NCI-H1417 (cell line): ENCODE data around the gene LRATD1.
"Not testable (repeated sequence)": the region's sequence is repeated elsewhere in the genome, so short reads cannot be mapped to it uniquely, and the experiment has no call there.

Source experiments
- DNase-seq, 3 experiments: peaks; one replicate each; lab custom pipeline; 2025; lab: John Stamatoyannopoulos, UW

The LRATD1 gene

DNA sequence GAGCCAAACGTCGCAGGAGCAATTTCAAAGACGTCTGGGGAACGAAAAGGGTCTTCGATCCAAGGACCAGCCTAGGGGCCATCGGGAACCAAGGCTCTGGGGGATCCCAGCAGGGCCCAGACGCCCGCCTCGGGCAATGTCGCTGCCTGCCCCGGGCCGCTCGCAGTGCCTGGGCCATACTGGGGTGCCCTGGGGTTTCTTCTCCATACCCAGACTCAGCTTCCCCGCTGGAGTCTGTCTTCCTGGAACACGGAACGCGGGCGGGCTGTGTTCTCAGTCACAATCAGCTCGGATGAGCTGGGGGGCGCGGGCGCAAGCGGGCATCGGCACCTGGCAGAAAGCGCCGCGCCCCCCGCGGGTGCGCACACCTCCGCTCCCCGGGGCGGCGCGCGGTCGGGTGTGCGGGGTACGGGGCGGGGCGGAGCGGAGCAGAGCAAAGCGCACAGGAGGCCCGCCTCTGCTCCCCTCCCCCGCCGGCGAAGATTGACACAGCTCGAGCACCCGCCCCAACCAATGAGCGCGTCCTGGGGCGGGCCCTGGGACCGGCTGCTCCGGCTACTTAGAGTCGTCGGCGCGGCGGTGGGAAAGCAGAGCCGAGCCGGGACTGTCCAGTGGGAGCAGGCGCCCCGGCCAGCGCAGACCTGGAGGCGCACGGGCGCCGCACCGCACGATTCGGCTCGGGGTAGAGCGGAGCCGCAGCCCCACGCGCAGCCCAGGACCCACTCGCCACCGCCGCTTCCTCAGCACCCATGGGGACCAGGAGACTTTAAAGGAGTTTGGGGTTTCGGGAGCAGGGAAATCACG lies at the start of gene LRATD1:
Gene LRATD1, plus strand, starts transcription at position 585 of the 804 bp plus-strand sequence. CDS start 1,263 bp downstream, outside the sequence.
- DNase-seq = peak; percentile 96 to 97 (median 97)

DNA sequence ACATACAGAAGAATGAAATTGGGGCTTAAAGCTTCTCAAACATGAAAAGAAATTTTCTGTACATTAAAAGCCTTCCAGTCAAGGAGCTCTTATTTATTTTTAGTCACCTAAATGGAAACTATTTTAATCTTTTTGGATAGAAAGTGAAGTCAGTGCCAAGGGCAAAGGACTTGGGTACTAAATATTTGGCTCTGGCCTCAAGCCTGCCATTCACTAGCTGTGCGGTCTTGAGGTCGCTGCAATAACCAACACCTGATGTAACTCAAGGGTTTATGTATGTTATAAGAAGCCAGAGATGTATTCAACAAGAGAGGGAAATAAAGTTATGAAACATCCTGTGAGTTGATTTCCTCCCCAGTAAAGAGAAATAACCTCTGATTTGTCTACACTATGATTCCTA lies 49.5 kb upstream of the LRATD1 start:
- no peak for DNase-seq

- DNase-seq = no peak
Measured at GRCh38 chr2:14583802-14584201, 48.7 kb upstream of the LRATD1 start.

DNA sequence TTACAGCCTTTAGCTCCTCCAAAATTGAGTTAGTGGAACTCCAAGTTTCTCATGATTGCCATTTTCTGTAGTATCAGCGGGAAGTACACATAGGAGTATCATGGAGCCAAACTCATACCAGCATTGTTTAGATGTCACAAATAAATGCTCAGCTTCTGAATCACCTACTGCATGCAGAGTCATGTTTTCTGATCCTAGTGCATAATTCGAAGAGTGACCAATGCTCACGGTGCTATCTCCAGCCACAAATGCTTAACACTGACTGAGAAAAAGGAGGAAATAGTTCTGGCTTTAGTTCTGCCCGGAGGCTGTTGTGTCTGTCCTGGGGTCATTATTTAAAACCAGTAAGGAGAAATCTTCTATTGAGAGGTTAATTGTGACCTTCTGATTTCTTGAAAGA lies 45.4 kb upstream of the LRATD1 start:
- DNase-seq = no peak

DNA sequence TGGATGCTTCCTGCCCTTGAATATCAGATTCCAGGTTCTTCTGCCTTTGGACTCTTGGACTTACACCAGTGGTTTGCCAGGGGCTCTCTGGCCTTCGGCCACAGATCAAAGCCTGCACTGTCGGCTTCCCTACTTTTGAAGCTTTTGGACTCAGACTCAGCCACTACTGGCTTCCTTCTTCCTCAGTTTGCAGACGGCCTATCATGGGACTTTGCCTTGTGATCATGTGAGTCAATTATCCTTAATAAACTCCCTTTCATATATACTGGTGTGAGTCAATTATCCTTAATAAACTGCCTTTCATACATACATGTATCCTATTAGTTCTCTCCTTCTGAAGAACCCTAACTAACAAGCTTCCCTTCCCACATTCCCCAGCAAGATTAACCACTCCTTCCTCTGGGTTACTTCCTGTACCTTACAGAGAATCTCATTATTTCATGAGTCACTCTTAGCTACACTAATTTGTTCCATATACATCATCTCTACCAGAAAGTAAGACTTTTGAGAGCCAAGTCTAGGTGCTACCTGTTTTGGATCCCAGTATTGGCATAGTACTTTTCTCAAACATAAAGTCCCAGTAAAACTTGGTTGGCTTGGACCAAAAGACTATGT lies 31.3 kb upstream of the LRATD1 start:
- DNase-seq = no peak

DNA sequence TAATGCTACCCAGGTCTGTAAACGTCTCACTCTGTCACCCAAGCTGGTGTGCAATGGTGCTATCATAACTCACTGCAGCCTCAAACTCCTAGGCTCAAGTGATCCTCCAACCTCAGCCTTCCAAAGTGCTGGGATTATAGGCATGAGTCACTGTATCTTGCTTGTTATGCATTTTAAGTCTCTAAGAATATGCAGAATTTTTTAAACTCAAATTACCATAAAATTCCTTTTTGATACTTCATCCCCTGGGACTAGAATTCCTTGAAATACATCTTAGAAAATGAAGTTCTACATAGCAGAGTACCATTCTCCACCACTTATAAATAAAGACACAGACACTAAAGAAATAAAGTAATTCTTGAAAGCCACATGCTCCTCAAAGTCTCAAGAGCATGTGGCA lies 30.2 kb upstream of the LRATD1 start:
- DNase-seq = no peak

- no peak for DNase-seq
Measured at GRCh38 chr2:14603676-14604075, 28.8 kb upstream of the LRATD1 start.

DNA sequence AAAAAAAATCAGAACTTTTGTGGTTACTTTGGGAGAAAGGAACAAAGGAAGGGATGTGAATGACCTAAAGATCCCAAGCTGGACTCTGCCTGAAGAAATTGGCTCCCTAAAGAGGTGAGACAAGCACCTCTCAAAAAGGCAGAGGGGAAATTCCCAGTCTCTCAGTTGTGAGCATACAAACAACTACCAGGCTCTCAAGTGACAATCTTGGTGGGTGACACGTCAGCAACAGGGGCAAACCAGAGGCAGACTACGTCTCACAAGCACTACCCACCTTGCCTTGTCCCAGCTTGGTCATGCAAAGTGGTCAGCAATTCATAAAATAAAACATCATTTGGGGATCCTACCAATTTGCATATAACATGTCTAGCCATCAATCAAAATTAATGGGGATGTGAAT lies 24.3 kb upstream of the LRATD1 start:
- no peak for DNase-seq

DNA sequence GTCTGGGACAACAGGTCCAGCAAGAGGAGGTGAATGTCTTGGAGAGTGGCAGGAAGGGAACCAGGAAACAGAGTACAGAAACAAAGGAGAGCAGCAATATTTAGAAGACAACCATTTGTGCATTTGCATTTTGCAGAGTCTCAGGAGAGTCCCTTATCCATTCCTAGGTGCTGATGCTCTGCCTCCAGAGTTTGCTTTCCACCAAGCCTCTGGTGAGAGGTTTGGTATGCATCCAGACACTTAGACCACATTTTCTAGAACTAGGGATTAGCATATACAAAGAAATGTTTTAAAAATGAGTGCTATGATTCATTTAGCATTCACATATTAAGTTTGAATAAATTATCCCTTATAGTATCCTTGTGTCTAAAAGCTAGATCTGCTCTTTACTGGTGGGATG lies 18.5 kb upstream of the LRATD1 start:
- DNase-seq = no peak

DNA sequence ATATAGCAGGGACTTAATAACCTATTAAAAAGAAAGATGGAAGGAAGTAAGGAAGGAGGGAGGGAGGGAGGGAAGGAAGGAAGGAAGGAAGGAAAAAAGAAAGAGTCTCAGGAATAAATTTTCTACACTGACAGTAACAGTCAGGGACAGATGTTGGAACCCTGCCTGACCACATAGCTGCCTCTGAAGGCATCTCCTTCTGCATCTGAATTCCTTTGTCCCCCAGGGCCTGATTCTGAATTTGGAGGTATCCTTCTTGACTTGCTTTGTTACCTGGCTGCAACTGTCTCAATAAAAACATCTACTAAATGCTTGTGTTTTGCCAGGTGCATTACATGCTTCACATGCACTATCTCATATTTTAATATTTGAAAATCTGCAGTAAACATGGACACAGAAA lies 17.4 kb upstream of the LRATD1 start:
- DNase-seq = no peak

GRCh38 chr2:14615760-14616159 lies 16.8 kb upstream of the LRATD1 start:
- DNase-seq = no peak

DNA sequence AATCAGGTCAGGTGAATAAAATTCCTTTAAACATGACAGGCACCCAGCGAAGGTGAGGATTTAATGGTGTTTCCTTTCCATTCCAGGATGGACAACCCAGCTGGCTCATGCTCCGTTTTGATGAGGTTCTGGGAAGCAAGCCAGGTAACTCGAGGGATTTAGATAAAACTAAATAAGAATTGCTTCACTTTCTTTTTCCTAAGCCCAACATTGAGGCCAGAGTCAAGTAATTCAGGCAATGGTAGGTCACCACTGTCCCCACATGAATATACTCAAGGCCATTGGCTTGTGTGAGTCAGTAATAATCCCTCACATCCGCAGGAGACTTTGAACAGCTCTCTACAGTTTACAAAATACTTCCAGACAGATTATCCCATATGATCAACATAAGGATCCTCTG lies 16.2 kb upstream of the LRATD1 start:
- DNase-seq = no peak

DNA sequence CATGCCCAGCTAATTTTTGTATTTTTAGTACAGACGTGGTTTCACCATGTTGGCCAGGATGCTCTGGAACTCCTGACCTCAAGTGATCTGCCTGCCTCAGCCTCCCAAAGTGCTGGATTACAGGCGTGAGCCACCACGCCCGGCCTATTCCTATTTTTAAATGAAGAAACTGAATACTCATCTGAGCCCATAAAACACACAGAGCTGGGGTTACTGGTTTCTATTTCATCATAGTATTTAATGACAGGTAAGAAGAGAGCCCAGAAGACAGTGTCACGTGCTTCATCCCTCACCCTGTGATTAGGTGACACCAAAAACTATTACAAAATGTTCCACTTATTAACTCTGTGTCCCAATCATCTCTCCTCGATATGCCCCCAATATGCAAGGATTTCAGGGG lies 15.6 kb upstream of the LRATD1 start:
- no peak for DNase-seq

DNA sequence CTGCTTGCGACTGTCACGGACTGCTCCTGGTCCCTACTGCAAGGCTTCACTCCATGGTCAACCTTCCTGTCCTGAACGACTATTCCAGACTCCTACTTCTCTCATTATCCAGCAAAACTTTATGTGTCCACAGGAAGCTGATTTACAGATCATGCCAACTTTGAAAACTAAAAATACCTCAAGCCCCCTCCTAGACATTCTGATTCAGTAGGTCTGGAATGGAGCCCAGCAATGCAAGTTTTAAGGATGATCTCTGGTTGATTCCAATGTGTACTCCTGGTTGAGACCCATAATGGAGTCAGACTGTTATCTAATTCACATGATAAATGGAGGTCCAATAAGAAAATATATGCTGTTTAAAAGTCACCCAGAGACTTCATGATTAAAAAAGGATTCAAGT lies 13.1 kb upstream of the LRATD1 start:
- no peak for DNase-seq

- DNase-seq = no peak
Measured at GRCh38 chr2:14621114-14621513, 11.4 kb upstream of the LRATD1 start.

GRCh38 chr2:14621906-14622549 lies 10.5 kb upstream of the LRATD1 start:
- no peak for DNase-seq

- DNase-seq = not testable (repeated sequence)
Measured at GRCh38 chr2:14622550-14622939, 10.0 kb upstream of the LRATD1 start.

GRCh38 chr2:14623237-14623636 lies 9.3 kb upstream of the LRATD1 start:
- DNase-seq = no peak

GRCh38 chr2:14626873-14627272 lies 5.6 kb upstream of the LRATD1 start:
- DNase-seq = peak; percentile 69 to 98 (median 88)

DNA sequence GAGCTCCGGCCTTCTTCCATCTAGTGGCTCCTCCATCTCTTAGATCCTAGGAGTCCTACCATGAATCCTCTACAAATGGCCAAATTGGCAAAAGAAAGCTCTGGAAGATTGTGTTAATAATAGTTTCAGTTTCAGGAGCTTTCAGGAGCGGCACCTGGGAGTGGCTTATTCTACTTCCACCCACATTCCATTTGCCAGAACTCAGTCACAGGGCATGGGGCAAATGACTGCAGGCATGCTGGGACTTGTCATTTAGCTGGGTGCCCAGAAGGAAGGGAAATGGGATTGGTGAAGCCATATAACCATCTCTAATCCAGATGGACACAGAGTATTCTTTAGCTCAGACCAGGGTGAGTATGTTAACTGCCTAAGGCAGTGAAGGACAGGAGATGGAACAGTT lies 3.6 kb upstream of the LRATD1 start:
- DNase-seq = no peak

DNA sequence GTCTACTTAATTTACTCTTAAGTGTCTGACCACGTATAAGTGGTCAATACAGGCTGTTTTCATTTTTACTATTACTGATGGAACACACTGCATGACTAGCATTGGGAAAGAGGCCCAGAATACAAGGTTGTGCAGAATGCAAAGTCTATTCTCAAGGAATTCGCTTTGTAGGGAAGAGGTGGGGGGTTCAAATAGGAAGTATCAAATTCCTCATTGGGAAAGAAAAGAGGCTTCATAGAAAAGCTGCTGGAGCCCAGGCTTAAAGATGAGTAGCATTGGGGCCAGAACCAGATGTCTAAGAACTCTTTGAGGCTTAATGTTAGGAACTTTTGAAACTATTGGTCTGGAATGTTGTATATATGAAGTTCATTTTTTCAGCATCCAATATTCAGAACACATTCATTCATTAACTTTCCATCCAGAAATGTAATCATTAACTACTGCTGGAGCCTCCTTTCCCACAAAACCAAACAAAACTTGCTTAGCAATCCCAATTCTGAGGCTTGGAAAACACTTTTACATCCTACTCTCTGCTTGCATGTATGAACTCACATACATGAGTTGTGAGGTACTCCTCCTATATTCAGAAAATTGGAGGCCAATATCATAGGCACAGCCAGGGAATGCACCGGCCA lies 994 bp upstream of the LRATD1 start:
- DNase-seq = no peak

DNA sequence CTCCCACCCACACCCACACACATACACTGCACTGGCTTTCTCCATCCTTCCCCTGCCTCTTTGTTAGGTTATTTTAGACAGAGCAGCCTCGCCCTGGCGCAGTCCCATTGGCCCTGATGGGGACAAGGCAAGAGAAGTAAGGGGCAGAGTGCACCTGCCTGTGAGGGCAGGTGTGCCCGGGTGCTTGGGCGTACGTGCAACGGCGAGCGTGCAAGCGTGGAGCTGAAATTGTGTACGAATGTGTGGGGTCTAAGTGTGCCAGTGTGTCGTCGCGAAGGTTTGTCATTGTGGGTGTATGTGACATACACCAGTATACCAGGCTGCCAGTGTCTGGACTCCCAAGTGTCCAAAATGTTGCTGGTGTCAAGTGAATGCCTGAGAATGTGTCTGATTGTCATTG lies 544 bp downstream of the LRATD1 start:
- peak; percentile 48 to 87 (median 79) for DNase-seq
